Activated effector memory CD4-positive, alpha-beta T cell treated with anti-CD3 and anti-CD28 coated beads, Interleukin-2, amount 50 U/mL, for 16 hours (primary cell): ENCODE data around the gene JPH2.
A peak's percentile ranks its signal among the peaks of the same experiment; 100 is the strongest.

Experiments
- DNase-seq: peaks from one replicate; pipeline ENCODE4 v3.0.0-alpha.2; 2020

The JPH2 gene

DNA sequence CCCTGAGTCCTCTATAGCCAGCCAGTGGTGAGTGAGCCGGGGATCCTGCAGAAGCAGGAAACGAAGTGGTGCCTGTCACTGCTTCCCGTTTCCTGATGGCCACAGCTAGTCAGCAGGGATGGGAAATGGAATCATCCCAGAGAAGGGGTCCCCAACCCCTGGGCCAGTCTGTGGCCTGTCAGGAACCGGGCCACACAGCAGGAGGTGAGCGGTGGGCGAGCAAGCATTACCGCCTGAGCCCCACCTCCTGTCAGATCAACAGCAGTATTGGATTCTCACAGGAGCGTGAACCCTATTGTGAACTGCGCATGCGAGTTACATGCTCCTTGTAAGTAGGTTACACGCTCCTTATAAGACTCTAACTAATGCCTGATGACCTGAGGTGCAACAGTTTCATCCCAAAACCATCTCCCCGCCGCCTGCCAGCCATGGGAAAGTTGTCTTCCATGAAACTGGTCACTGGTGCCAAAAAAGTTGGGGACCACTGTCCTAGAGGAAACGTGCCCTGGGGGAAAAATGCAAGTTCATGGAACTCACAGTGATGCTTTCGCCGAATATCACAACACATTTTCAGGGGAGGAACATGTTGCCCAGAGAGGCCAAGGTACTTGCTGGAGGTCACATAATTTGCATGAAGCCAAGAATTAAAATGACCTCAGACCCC, 113.8 kb downstream of the JPH2 start:
- DNase-seq, result no peak

DNA sequence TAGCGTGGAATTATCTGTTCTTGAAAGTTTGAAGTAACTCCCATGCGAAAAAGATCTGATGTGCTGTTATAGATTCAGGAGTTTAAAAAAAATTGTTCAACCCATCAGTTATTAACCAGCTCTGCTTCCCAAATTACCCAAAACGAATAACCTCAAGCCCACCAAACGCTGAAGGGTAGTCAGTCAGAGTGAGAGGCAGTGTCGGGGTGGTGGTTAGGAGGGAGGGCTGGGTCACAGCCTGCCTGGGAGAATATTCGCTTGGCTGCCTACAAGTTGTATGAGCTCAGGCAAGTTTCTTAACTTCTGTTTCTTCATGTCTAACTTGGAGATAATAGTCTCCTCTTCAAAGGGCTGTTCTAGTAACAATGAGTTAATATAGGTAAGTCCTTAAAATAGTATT, 114.6 kb downstream of the JPH2 start:
- no peak for DNase-seq

DNA sequence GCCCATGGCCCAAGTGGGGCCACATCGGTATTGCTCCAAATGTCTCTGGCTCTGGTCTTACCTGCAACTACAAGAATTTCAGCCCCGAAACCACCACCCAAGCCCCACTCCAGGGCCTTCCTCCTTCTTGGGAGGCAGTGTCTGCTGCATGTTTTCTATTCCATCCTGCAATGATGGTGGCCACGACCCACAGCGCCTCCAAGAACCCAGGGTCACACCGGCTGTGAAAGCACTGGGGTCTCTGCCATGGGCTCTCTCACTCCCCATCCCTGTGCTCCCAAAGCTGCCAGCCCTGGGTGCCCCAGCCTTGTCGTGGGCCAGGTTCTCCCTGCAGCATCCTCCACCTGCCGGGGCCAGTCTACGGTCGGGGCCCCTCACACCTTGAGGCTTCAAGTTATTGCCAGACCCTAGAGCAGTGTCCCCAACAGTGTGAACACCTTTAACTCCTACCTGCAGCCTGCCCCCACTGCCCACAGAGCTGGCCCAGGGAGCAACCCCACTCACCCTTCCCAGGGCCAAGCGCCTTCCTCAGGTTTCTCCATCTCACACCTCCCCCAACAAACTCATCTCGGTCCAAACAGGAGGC, 115.4 kb downstream of the JPH2 start:
- peak; percentile 55 for DNase-seq

GRCh38 chr20:44071057-44071456, 115.9 kb downstream of the JPH2 start:
- DNase-seq, result no peak

GRCh38 chr20:44070139-44070900, 116.7 kb downstream of the JPH2 start:
- DNase-seq, result peak; percentile 68

- peak; percentile 77 for DNase-seq
These were observed 117.6 kb downstream of the JPH2 start for GRCh38 chr20:44069203-44070011.

DNA sequence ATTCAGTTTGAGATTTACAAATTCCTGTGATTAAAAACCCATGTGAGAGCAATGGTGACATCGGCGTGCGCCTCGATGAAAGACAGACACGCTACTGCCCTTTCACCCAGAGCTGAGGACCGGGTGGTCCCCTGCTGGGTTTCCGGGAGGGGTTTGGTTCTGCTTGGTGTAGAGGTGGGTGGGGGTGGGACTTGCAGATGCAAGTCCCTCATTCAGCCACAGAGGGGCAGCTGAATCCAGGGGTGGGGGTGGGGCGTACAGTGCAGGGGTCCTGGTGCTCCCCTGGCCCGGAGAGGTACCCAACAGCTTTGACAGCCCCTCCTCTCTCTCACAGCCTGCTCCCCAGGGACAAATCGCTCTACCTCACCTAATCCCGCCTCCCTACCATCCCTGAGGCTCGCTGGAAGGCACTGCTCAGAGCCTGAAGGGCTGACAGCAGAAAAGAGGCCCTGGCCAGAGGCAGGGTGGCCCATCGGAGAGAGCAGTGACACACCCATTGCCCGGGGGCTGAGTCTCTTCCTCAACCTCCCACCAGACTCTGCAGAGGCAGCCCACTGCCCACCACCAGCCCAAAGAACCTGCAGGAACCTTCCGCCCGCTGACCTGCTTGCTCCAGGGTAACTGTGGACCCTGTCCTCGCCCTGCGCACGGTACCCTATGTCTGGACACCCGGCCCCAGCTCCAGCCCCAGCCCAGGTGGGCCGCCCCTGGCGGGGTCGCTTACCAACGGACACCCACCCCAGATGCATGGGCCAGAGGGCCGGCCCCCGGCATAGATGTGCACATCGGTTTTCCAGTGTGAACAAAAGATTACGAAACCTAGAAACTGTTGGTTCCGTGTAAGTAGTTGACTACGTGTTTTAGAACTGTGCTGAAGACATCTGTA, 118.4 kb downstream of the JPH2 start:
- DNase-seq, result peak; percentile 66

- no peak for DNase-seq
These were observed 119.3 kb downstream of the JPH2 start for GRCh38 chr20:44067650-44068081.

GRCh38 chr20:44066645-44067606, 120.1 kb downstream of the JPH2 start:
- peak; percentile 62 for DNase-seq

GRCh38 chr20:44065401-44066340, 121.3 kb downstream of the JPH2 start:
- peak; percentile 61 for DNase-seq

DNA sequence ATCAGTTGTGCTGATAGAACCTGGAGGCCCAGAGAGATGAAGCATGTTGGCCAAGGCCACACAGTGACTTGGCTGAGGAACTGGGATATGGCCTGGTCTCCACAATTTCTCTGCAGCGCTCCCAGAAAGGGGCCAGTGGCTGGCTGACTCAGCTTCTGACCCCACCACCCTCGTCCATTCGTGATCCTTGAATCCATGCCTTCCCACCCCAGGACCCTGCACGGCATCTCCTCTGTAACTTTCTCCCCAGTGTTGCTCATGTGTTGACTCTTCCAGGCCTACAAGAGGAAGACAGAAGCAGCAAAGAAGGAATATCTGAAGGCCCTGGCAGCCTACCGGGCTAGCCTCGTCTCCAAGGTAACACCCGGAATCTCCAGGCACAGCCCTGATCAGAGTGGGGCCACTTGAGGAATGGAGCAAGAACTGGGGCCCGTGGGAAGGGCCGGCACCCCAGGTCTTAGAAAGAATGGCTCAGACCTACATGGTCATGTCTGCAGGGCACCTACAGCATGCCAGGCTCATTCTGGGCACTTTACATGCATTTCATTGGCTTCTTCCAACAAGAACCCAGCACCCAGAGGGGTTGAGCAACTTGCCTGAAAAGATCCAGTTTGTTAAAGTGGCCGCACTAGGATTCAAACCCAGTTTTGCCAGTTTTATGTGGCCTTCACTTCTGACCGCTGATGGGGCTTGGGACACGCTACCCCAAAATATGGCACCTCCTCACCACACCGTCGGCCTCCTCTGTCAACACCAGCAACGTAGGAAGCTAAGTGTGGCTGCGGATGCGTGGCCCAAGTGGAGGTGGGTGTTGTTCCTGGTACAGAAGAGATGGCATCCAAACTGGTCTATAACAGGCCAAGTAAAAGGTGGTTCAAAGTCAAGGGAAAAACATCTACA, 122.2 kb downstream of the JPH2 start:
- DNase-seq, result peak; percentile 49
